Urinary bladder (tissue), 4 donors: ENCODE results near the gene SLC7A9. TPM values are rescaled to one million over a fixed set of nuclear protein-coding genes. Genes with fewer than 3 reads are reported as not detected.
"Not testable (repeated sequence)": the region's sequence is repeated elsewhere in the genome, so short reads cannot be mapped to it uniquely, and the experiment has no call there.

Source experiments
- DNase-seq: peaks from one replicate; pipeline ENCODE4 v3.0.0-alpha.2; 2015; ENCODE audit errors: extremely low spot score
- H3K27ac ChIP-seq: one replicate; pipeline ENCODE4 v1.5.1; 2013; ENCODE audit warnings: low read depth, mild to moderate bottlenecking, moderate library complexity
- H3K36me3 ChIP-seq: one replicate; pipeline ENCODE4 v1.6.1; 2013; ENCODE audit warnings: mild to moderate bottlenecking, moderate library complexity; ENCODE audit not compliant: insufficient read depth
- H3K4me1 ChIP-seq: one replicate; pipeline ENCODE4 v1.6.1; 2013; ENCODE audit warnings: mild to moderate bottlenecking, moderate library complexity; ENCODE audit not compliant: insufficient read depth
- H3K4me3 ChIP-seq: one replicate; pipeline ENCODE4 v1.5.1; 2013; ENCODE audit warnings: low read depth, low read length
- WGBS: extraction: QIAGEN DNeasy Blood & Tissue Kit; methylation state at CpG from one replicate; pipeline ENCODE4 v1.1.7; 2013; 5-methylcytosine and 5-hydroxymethylcytosine counted together
- polyA plus RNA-seq: library from polyadenylated mRNA; stranded (reverse); fragments of 200-250 nt; gene quantifications from one replicate; pipeline ENCODE4 v1.2.3, GENCODE V29; 2013
- total RNA-seq: library from RNA; depleted of rRNA; stranded (reverse); fragments of >200 nt; gene quantifications from one replicate; pipeline ENCODE4 v1.2.3, GENCODE V29; 2014
- donor health status: healthy with polysubstance abuse.
- donor health status: healthy.

SLC7A9 gene
- total and polyA plus RNA-seq, 2 donors: 0.28 to 0.79 TPM

DNA sequence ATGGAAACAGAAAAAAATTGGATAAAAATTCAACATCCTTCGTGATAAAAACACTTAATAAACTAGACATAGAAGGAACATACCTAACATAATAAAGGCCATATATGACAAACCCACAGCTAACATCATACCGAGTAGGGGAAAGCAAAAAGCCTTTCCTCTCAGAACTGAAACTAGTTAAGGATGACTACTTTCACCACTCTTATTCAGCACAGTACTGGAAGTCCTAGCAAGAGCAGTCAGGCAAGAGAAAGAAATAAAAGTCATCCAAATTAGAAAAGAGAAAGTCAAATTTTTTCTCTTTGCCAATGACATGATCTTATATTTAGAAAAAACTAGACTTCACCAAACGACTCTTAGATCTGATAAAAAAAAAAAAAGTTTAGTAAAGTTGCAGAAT, 25.8 kb upstream of the SLC7A9 start:
- H3K4me1 ChIP-seq: no peaks in the 10 kb centered on the region
- no peak for DNase-seq
- no peak overlapping the region for H3K27ac ChIP-seq
- WGBS: 91% methylated on average over 3 of the region's 3 CpGs
- no peaks in the 10 kb centered on the region for H3K36me3 ChIP-seq
- no peak overlapping the region for H3K4me3 ChIP-seq

- 98% methylated on average over 2 of the region's 2 CpGs for WGBS
- no peak for DNase-seq
- H3K4me1 ChIP-seq: no peaks in the 10 kb centered on the region
- no peak overlapping the region for H3K27ac ChIP-seq
- H3K4me3 ChIP-seq: no peak overlapping the region
- H3K36me3 ChIP-seq: peaks cover 3% of the 10 kb centered on the region
Measured at GRCh38 chr19:32891609-32892008, 22.0 kb upstream of the SLC7A9 start.

- no peak for DNase-seq
- no peak overlapping the region for H3K27ac ChIP-seq
- 99% methylated on average over 10 of the region's 10 CpGs for WGBS
- H3K36me3 ChIP-seq: peaks cover 3% of the 10 kb centered on the region
- no peak overlapping the region for H3K4me3 ChIP-seq
- no peaks in the 10 kb centered on the region for H3K4me1 ChIP-seq
Measured at GRCh38 chr19:32890841-32891240, 21.3 kb upstream of the SLC7A9 start.

DNA sequence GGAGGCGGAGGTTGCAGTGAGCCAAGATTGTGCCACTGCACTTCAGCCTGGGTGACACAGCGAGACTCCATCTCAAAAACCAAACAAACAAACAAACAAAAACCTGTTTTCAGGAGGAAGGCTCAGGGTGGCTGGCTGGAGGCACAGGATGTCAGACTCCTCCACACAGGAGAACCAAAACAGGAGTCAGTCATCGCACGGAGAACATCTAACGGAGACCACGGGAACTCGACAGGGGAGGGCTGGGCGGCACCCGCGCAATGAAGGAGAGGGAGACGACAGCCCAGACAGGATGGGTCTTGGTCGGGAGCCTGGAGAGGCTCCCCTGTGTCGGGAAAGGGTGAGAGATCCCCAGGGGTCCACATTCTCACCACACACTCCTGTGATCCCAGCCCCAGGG, 20.8 kb upstream of the SLC7A9 start:
- Histone ChIP-seq H3K4me1 (no peaks in the 10 kb centered on the region), H3K36me3 (peaks cover 3% of the 10 kb centered on the region), H3K4me3 (no peak overlapping the region), H3K27ac (no peak overlapping the region)
- DNase-seq: no peak
- 97% methylated on average over 13 of the region's 13 CpGs for WGBS

GRCh38 chr19:32889137-32889934, 19.8 kb upstream of the SLC7A9 start:
- Histone ChIP-seq H3K4me1 (no peaks in the 10 kb centered on the region), H3K36me3 (peaks cover 3% of the 10 kb centered on the region), H3K27ac (no peak overlapping the region), H3K4me3 (no peak overlapping the region)
- 95% methylated on average over 11 of the region's 11 CpGs for WGBS
- DNase-seq: no peak

GRCh38 chr19:32887572-32888215, 18.1 kb upstream of the SLC7A9 start:
- Histone ChIP-seq H3K27ac (no peak overlapping the region), H3K4me3 (no peak overlapping the region), H3K4me1 (no peaks in the 10 kb centered on the region), H3K36me3 (peaks cover 3% of the 10 kb centered on the region)
- DNase-seq: no peak
- WGBS: 91% methylated on average over 4 of the region's 4 CpGs

DNA sequence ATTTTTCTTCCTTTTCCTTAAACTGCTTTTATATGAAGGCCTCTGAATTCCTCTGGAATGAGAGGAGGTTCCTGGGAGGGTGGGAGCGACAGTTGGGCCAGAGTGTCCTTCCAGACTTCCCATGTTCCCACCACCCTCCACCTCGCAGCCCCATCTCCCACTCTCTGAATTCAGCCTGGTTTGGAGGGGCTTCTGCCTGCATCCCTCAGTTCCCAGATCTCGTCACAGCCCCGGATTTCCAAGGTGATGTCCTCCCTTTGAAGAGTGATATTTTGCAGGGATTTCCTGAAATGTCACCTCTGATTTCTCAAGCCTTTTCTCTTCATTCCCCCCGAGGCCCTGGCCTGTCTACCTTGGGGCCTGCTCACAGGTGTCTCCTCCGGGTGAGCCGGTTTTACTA, 16.7 kb upstream of the SLC7A9 start:
- H3K27ac ChIP-seq: no peak overlapping the region
- no peaks in the 10 kb centered on the region for H3K4me1 ChIP-seq
- H3K36me3 ChIP-seq: peaks cover 3% of the 10 kb centered on the region
- 90% methylated on average over 7 of the region's 7 CpGs for WGBS
- no peak overlapping the region for H3K4me3 ChIP-seq
- no peak for DNase-seq

DNA sequence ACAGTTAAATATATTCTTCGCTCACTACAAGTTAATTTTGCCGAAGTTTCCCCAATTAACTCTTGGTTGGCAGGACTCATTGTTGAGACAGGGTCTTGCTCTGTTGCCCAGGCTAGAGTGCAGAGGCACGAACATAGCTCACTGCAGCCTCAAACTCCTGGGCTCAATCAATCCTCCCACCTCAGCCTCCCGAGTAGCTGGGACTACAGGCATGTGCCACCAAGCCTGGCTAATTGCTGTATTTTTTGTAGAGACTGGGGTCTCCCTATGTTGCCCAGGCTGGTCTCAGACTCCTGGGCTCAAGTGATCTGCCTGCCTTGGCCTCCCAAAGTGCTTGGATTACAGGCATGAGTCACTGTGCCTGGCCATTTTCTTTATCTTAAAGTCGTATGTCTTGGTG, 15.7 kb upstream of the SLC7A9 start:
- H3K36me3 ChIP-seq, DNase-seq, H3K4me3 ChIP-seq, H3K27ac ChIP-seq, H3K4me1 ChIP-seq: not testable (repeated sequence)
- 81% methylated on average over 5 of the region's 5 CpGs for WGBS

DNA sequence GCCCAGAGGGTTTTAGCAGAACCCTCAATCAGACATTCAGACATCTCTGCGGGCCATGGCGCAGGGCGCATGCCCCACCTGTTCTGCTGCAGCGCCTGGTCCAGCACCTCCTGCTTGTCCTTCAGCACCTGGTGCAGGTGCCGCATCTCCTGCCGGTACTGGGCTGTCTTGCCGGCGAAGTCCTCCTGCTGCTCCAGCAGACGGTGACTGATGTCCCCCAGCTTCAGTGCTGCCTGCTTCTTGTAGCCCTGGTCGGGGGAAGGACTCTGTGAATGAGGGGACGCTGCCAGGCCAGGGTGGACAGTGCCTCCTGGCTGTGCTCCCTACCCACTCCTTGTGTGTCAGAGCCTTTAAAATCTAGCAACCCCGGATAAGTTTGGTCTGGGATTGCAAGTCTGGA, 12.2 kb upstream of the SLC7A9 start:
- no peak for DNase-seq
- no peak overlapping the region for H3K4me3 ChIP-seq
- no peaks in the 10 kb centered on the region for H3K36me3 ChIP-seq
- H3K27ac ChIP-seq: no peak overlapping the region
- 89% methylated on average over 12 of the region's 12 CpGs for WGBS
- H3K4me1 ChIP-seq: no peaks in the 10 kb centered on the region

DNA sequence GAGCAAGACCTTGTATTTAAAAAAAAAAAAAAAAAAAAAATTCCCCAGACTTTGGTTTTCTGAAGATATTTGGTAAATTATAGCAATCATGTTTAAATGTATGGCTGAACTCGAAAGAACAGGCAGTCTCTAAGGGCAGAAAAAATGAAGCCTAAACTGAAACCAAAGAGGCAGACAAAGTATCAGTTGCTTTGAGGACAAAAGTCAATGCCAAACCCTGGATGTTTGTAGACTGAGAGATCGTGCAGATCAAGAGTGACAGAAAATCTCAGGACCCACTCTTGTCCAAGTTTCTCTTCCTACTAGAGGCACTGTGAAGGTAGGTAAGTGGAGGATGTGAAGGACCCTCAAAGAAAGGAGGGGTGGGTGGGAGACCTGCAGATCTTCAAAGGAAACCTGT, 11.1 kb upstream of the SLC7A9 start:
- Histone ChIP-seq H3K27ac (no peak overlapping the region), H3K4me1 (no peaks in the 10 kb centered on the region), H3K4me3 (no peak overlapping the region), H3K36me3 (no peaks in the 10 kb centered on the region)
- DNase-seq: no peak
- WGBS: 81% methylated on average over 2 of the region's 2 CpGs

DNA sequence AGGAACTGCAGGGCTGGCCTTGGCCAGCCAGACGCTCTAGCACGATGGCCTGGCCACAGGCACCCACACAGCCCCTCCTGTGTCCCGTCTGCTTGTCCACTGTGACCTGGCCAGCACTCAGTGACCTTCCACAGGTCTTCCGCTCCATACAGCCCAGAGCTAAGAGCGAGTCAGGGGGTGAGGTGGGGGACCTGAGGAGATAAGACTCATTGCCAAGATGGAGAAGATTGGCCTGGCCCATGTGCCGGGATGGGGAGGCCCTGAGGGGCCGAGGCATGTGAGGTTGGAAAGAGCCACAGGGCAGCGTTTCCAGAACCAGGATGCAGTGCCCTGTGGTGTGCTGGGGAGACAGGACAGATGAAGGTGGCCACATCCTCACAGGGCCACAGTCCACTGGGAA, 10.2 kb upstream of the SLC7A9 start:
- Histone ChIP-seq H3K36me3 (no peaks in the 10 kb centered on the region), H3K27ac (no peak overlapping the region), H3K4me3 (no peak overlapping the region), H3K4me1 (no peaks in the 10 kb centered on the region)
- no peak for DNase-seq
- WGBS: 91% methylated on average over 8 of the region's 8 CpGs

DNA sequence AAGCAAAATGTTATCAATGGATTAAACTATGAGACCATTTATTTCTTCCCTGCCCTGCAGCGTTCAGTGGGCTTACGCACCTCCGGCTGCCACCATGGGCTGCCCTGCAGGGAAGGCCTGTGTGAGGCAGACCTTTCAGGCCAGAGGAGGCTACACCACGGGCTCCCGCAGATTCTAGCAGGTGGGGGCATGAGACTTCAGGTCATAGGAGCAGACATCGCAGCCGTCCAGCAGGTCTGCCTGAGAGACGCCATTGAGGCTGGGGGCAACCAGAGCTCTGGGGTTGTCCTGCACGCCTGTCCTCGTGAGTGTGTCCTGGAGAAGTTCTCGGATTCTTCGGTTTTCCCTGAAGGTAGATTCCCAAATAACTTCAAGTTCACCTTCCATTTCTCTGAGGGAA, 9.4 kb upstream of the SLC7A9 start:
- Histone ChIP-seq H3K27ac (no peak overlapping the region), H3K4me3 (no peak overlapping the region), H3K36me3 (no peaks in the 10 kb centered on the region), H3K4me1 (no peaks in the 10 kb centered on the region)
- DNase-seq: no peak
- 97% methylated on average over 12 of the region's 12 CpGs for WGBS

GRCh38 chr19:32877977-32878745, 8.6 kb upstream of the SLC7A9 start:
- WGBS: 95% methylated on average over 14 of the region's 14 CpGs
- Histone ChIP-seq H3K4me3 (no peak overlapping the region), H3K27ac (no peak overlapping the region), H3K36me3 (no peaks in the 10 kb centered on the region), H3K4me1 (no peaks in the 10 kb centered on the region)
- no peak for DNase-seq
